ENCODE results near the gene ASPHD2.

Gene ASPHD2

GRCh38 chr22:26391623-26392022 is 37.4 kb upstream of the ASPHD2 start:
- H3K79me2 ChIP-seq (ENCODE audit: low read length) = no peaks in the 10 kb centered on the region
- no peak overlapping the region for H3K27ac ChIP-seq (ENCODE audit: low read length)
- H3K4me2 ChIP-seq (ENCODE audit: low read length) = no peak overlapping the region
- H3K27me3 ChIP-seq (ENCODE audit: low read depth, low read length) = peaks cover 23% of the 10 kb centered on the region; the same call in 1 of the 2 replicates
- no peaks in the 10 kb centered on the region for H3K4me1 ChIP-seq (ENCODE audit: low read length)
- H3K4me3 ChIP-seq (ENCODE audit: low read length) = no peak overlapping the region
- H3K9me3 ChIP-seq (ENCODE audit: insufficient read depth, low read length) = no peaks in the 10 kb centered on the region
- no peaks in the 10 kb centered on the region for H4K20me1 ChIP-seq (ENCODE audit: insufficient read depth, low read length)
- no peaks in the 10 kb centered on the region for H3K36me3 ChIP-seq (replicated peaks; ENCODE audit: low read depth, low read length)
- TF ChIP-seq EZH2phosphoT487 (IDR thresholded peaks at IDR 0.05; ENCODE audit: low read depth) = no peak
- TF ChIP-seq CTCF (IDR thresholded peaks at IDR 0.05; ENCODE audit: low read depth, low read length) = no peak
- no peak overlapping the region for H3K9ac ChIP-seq (ENCODE audit: low read length)
- no peak overlapping the region for H2AFZ ChIP-seq (ENCODE audit: low read depth, low read length)

GRCh38 chr22:26393929-26394328 is 35.1 kb upstream of the ASPHD2 start:
- TF ChIP-seq EZH2phosphoT487 (IDR thresholded peaks at IDR 0.05; ENCODE audit: low read depth) (no peak), CTCF (IDR thresholded peaks at IDR 0.05; ENCODE audit: low read depth, low read length) (peak; percentile 21)
- H3K4me1 ChIP-seq (ENCODE audit: low read length) = peaks cover 5% of the 10 kb centered on the region
- no peaks in the 10 kb centered on the region for H3K9me3 ChIP-seq (ENCODE audit: insufficient read depth, low read length)
- no peaks in the 10 kb centered on the region for H4K20me1 ChIP-seq (ENCODE audit: insufficient read depth, low read length)
- H3K36me3 ChIP-seq (replicated peaks; ENCODE audit: low read depth, low read length) = no peaks in the 10 kb centered on the region
- peaks cover 20% of the 10 kb centered on the region; the same call in 1 of the 2 replicates for H3K27me3 ChIP-seq (ENCODE audit: low read depth, low read length)
- H3K4me2 ChIP-seq (ENCODE audit: low read length) = no peak overlapping the region
- no peak overlapping the region for H3K27ac ChIP-seq (ENCODE audit: low read length)
- no peak overlapping the region for H3K9ac ChIP-seq (ENCODE audit: low read length)
- H3K4me3 ChIP-seq (ENCODE audit: low read length) = no peak overlapping the region
- H3K79me2 ChIP-seq (ENCODE audit: low read length) = no peaks in the 10 kb centered on the region
- H2AFZ ChIP-seq (ENCODE audit: low read depth, low read length) = no peak overlapping the region

GRCh38 chr22:26394777-26395176 is 34.3 kb upstream of the ASPHD2 start:
- Histone ChIP-seq H3K4me3 (ENCODE audit: low read length) (no peak overlapping the region), H3K4me2 (ENCODE audit: low read length) (no peak overlapping the region), H3K9ac (ENCODE audit: low read length) (no peak overlapping the region), H3K9me3 (ENCODE audit: insufficient read depth, low read length) (no peaks in the 10 kb centered on the region), H3K79me2 (ENCODE audit: low read length) (no peaks in the 10 kb centered on the region), H3K36me3 (replicated peaks; ENCODE audit: low read depth, low read length) (no peaks in the 10 kb centered on the region), H3K27me3 (ENCODE audit: low read depth, low read length) (peaks cover 20% of the 10 kb centered on the region; the same call in 1 of the 2 replicates), H3K27ac (ENCODE audit: low read length) (no peak overlapping the region), H3K4me1 (ENCODE audit: low read length) (peaks cover 14% of the 10 kb centered on the region), H4K20me1 (ENCODE audit: insufficient read depth, low read length) (no peaks in the 10 kb centered on the region), H2AFZ (ENCODE audit: low read depth, low read length) (no peak overlapping the region)
- TF ChIP-seq EZH2phosphoT487 (IDR thresholded peaks at IDR 0.05; ENCODE audit: low read depth) (no peak), CTCF (IDR thresholded peaks at IDR 0.05; ENCODE audit: low read depth, low read length) (no peak)

GRCh38 chr22:26395926-26396325 is 33.1 kb upstream of the ASPHD2 start:
- Histone ChIP-seq H3K4me2 (ENCODE audit: low read length) (no peak overlapping the region), H3K4me1 (ENCODE audit: low read length) (peaks cover 22% of the 10 kb centered on the region), H2AFZ (ENCODE audit: low read depth, low read length) (no peak overlapping the region), H3K9ac (ENCODE audit: low read length) (no peak overlapping the region), H3K9me3 (ENCODE audit: insufficient read depth, low read length) (no peaks in the 10 kb centered on the region), H3K27ac (ENCODE audit: low read length) (no peak overlapping the region), H3K27me3 (ENCODE audit: low read depth, low read length) (peaks cover 20% of the 10 kb centered on the region; the same call in 1 of the 2 replicates), H3K36me3 (replicated peaks; ENCODE audit: low read depth, low read length) (no peaks in the 10 kb centered on the region), H3K79me2 (ENCODE audit: low read length) (no peaks in the 10 kb centered on the region), H4K20me1 (ENCODE audit: insufficient read depth, low read length) (no peaks in the 10 kb centered on the region), H3K4me3 (ENCODE audit: low read length) (no peak overlapping the region)
- TF ChIP-seq CTCF (IDR thresholded peaks at IDR 0.05; ENCODE audit: low read depth, low read length) (no peak), EZH2phosphoT487 (IDR thresholded peaks at IDR 0.05; ENCODE audit: low read depth) (no peak)

Data from OCI-LY3 (cell line).